OCI-LY7 (cell line): ENCODE data around the gene ARHGEF10L. TPM values are rescaled to one million over a fixed set of nuclear protein-coding genes. Genes with fewer than 3 reads are reported as not detected.

Experiments
- BruUV-seq: library from RNA; stranded (reverse); fragments of 400-500 nt; replicated peaks from 2 replicates; lab custom pipeline; 2021; lab: Mats Ljungman, UMichigan
- CTCF ChIA-PET: fragments of 300-600 bp; sonication (Branson Sonifier 250); formaldehyde crosslinking; loops from one replicate; lab custom pipeline; 2022; ENCODE audit warnings: antibody characterized with exemption; ENCODE audit not compliant: unreplicated experiment; lab: Charles Lee
- POLR2A ChIA-PET: fragments of 300-600 bp; sonication (Branson Sonifier 250); formaldehyde crosslinking; loops from one replicate; lab custom pipeline; 2022; ENCODE audit warnings: antibody characterized with exemption; lab: Charles Lee
- DNase-seq: peaks from one replicate; pipeline ENCODE4 v3.0.0-alpha.2; 2015; ENCODE audit warnings: low spot score
- H2AFZ ChIP-seq: fragments of 200-600 bp; sonication (generic), shearing (Covaris generic); 2 replicates; pipeline ENCODE4 v1.6.1; 2014; ENCODE audit warnings: mild to moderate bottlenecking, antibody characterized with exemption, low read length, moderate library complexity
- H3K27ac ChIP-seq: fragments of 200-600 bp; sonication (generic); 2 replicates; pipeline ENCODE4 v1.5.1; 2014; ENCODE audit warnings: mixed run types, low read depth, mild to moderate bottlenecking, moderate library complexity, low read length, inconsistent platforms; ENCODE audit not compliant: poor library complexity, severe bottlenecking
- H3K36me3 ChIP-seq: fragments of 200-600 bp; sonication (generic); 2 replicates; pipeline ENCODE4 v1.6.1; 2014; ENCODE audit warnings: mild to moderate bottlenecking, antibody characterized with exemption, low read length, moderate library complexity, mixed read lengths; ENCODE audit not compliant: insufficient read depth
- H3K4me1 ChIP-seq: fragments of 200-600 bp; sonication (generic); 2 replicates; pipeline ENCODE4 v1.5.1; 2014; ENCODE audit warnings: mild to moderate bottlenecking, low read length; ENCODE audit not compliant: insufficient read depth, poor library complexity, severe bottlenecking
- H3K4me2 ChIP-seq: fragments of 200-600 bp; sonication (generic); 2 replicates; pipeline ENCODE4 v1.6.1; 2014; ENCODE audit warnings: mild to moderate bottlenecking, low read length
- H3K4me3 ChIP-seq: fragments of 200-600 bp; sonication (generic); 2 replicates; pipeline ENCODE4 v1.5.1; 2014; ENCODE audit warnings: mild to moderate bottlenecking, low read depth, low read length; ENCODE audit not compliant: poor library complexity, severe bottlenecking
- H3K79me2 ChIP-seq: fragments of 200-600 bp; sonication (generic); 2 replicates; pipeline ENCODE4 v1.6.1; 2016; ENCODE audit warnings: low read depth, mild to moderate bottlenecking, low read length, moderate library complexity, mixed read lengths; ENCODE audit not compliant: insufficient read depth
- H3K9me2 ChIP-seq: fragments of 200-600 bp; sonication (generic); 2 replicates; pipeline ENCODE4 v1.6.1; 2016; ENCODE audit warnings: mild to moderate bottlenecking, low read length, mixed read lengths; ENCODE audit not compliant: insufficient read depth
- H3K9me3 ChIP-seq: fragments of 200-600 bp; sonication (generic); 2 replicates; pipeline ENCODE4 v1.6.1; 2014; ENCODE audit warnings: mild to moderate bottlenecking, mixed run types, low read length, mixed read lengths
- H4K20me1 ChIP-seq: fragments of 200-600 bp; sonication (generic); 2 replicates; pipeline ENCODE4 v1.6.1; 2014; ENCODE audit warnings: mild to moderate bottlenecking, antibody characterized with exemption, low read length, moderate library complexity, mixed read lengths; ENCODE audit not compliant: insufficient read depth
- CTCF ChIP-seq: fragments of 200-600 bp; sonication (generic); conservative IDR thresholded peaks from 2 replicates; pipeline ENCODE4 v1.5.1; 2014; ENCODE audit warnings: mild to moderate bottlenecking, antibody characterized with exemption, low read length, moderate library complexity, mixed read lengths
- EZH2phosphoT487 ChIP-seq: fragments of 200-600 bp; sonication (generic); IDR thresholded peaks from 2 replicates; pipeline ENCODE4 v1.6.1; 2018; ENCODE audit warnings: low read depth, borderline replicate concordance, mild to moderate bottlenecking, mixed run types, antibody characterized with exemption, low read length, moderate library complexity, mixed read lengths
- intact Hi-C: fragments of 100-400 bp; cut with micrococcal nuclease; formaldehyde crosslinking; loops from one replicate; pipeline ENCODE4 v1.10.0; 2022; ENCODE audit not compliant: unreplicated experiment
- total RNA-seq, 2 experiments: library from RNA; depleted of rRNA in 1 of 2; stranded (reverse); fragments of >200 nt in 1 of 2; shearing (Covaris generic) in 1 of 2; gene quantifications; 2 replicates each; pipeline ENCODE4 v1.2.3, GENCODE V29; 2014 to 2022

The ARHGEF10L gene
- total RNA-seq, 2 experiments from 2014 or later = 2.4 TPM; not detected in 1

DNA sequence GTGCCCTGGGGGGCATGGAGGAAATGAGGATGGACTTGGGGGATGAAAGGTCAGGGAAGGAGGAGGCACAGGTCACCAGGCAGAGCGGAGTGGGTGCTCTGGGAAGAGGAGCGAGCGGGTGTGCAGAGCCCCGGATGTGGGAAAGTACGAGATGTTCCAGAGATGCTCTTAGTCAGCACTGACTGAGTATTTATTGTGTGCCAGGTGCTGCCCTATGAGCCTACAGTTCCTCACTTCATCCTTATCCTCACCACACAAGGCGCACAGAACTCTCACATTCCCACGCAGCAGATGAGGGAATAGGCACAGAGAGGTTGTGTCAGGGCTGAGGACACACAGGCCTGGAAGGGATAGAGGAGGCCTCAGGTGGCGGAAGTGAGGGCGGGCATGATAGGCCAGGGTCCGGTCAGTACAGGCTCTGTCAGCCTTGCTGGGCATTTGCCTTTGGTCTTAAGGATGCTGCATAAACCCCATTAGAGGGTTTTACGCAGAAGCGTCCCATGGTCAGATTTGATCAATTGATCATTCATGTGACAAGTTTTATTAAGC is 77.3 kb downstream of the ARHGEF10L start:
- CTCF ChIA-PET = no interaction called here
- TF ChIP-seq EZH2phosphoT487 = no peak
- no peak for TF ChIP-seq CTCF
- DNase-seq = no peak
- BruUV-seq = no TSS peak
- POLR2A ChIA-PET = no interaction called here
- Histone ChIP-seq H3K4me2 (no peak overlapping the region), H3K9me2 (no peaks in the 10 kb centered on the region), H4K20me1 (no peaks in the 10 kb centered on the region), H3K4me1 (no peaks in the 10 kb centered on the region), H3K9me3 (no peaks in the 10 kb centered on the region), H3K4me3 (no peak overlapping the region), H3K79me2 (no peaks in the 10 kb centered on the region), H3K27ac (no peak overlapping the region), H3K36me3 (no peaks in the 10 kb centered on the region), H2AFZ (no peak overlapping the region)
- intact Hi-C loops = no loop called here

- no TSS peak for BruUV-seq
- H3K9me2 ChIP-seq = no peaks in the 10 kb centered on the region
- H3K36me3 ChIP-seq = no peaks in the 10 kb centered on the region
- no peaks in the 10 kb centered on the region for H3K4me1 ChIP-seq
- no peak for DNase-seq
- no peak overlapping the region for H3K27ac ChIP-seq
- ChIA-PET CTCF (interaction anchor here (0.8 kb wide), 1 partner anchor 61 kb away, joined by 3 read pairs; no protein-coding TSS in a partner anchor), POLR2A (no interaction called here)
- no peaks in the 10 kb centered on the region for H3K9me3 ChIP-seq
- H2AFZ ChIP-seq = no peak overlapping the region
- H4K20me1 ChIP-seq = no peaks in the 10 kb centered on the region
- intact Hi-C loops = no loop called here
- H3K79me2 ChIP-seq = no peaks in the 10 kb centered on the region
- H3K4me3 ChIP-seq = no peak overlapping the region
- TF ChIP-seq EZH2phosphoT487 = no peak
- TF ChIP-seq CTCF = no peak
- no peak overlapping the region for H3K4me2 ChIP-seq
Observed at GRCh38 chr1:17617787-17618557, 78.5 kb downstream of the ARHGEF10L start.
